Peyer's patch (tissue), 4 donors: ENCODE results near the gene NDRG3. TPM values are rescaled to one million over a fixed set of nuclear protein-coding genes. Genes with fewer than 3 reads are reported as not detected.
"Not testable (repeated sequence)": the region's sequence is repeated elsewhere in the genome, so short reads cannot be mapped to it uniquely, and the experiment has no call there.

Experiments
- DNase-seq, 3 donors: peaks; one replicate each; pipeline ENCODE4 v3.0.0-alpha.2; 2017 to 2019
- H3K27ac ChIP-seq, 4 donors: fragments of 200-600 bp; sonication (generic); one replicate each; pipeline ENCODE4 v1.5.1; 2016 to 2019
- H3K27me3 ChIP-seq, 2 donors: fragments of 200-600 bp; sonication (generic); one replicate each; pipeline ENCODE4 v1.5.1; 2019
- H3K36me3 ChIP-seq, 3 donors: fragments of 200-600 bp; sonication (generic); one replicate each; pipeline ENCODE4 v1.5.1; 2016 to 2019
- H3K4me1 ChIP-seq, 4 donors: fragments of 200-600 bp; sonication (generic); one replicate each; pipeline ENCODE4 v1.5.1; 2016 to 2019
- H3K4me3 ChIP-seq, 4 donors: fragments of 200-600 bp; sonication (generic); 1 replicate in 3 of 4; 2 replicates in 1 of 4; pipeline ENCODE4 v1.5.1; 2016 to 2019; ENCODE audit warnings: mild to moderate bottlenecking in 1 of 4
- H3K9me3 ChIP-seq, 4 donors: fragments of 200-600 bp; sonication (generic); one replicate each; pipeline ENCODE4 v1.5.1; 2016 to 2019; ENCODE audit warnings: mild to moderate bottlenecking in 1 of 4
- POLR2A ChIP-seq, 2 donors: fragments of 450-650 bp; IDR thresholded peaks; one replicate each; pipeline ENCODE4 v1.5.1; 2017; ENCODE audit warnings: antibody characterized with exemption in 2 of 2, mild to moderate bottlenecking in 2 of 2, moderate library complexity in 2 of 2
- total RNA-seq, 4 donors: library from RNA; depleted of rRNA; stranded (reverse); fragments of >200 nt; gene quantifications; one replicate each; pipeline ENCODE4 v1.1.0, GENCODE V29; 2016
- TF ChIP-seq, protein P1 (sequence below), 6 experiments: fragments of 450-650 bp in 4 of 6; fragments of 200-600 bp in 2 of 6; sonication (generic) in 1 of 6; IDR thresholded peaks; one replicate each; pipeline ENCODE4 v1.5.1; 2017 to 2019; ENCODE audit warnings: antibody characterized with exemption in 6 of 6, mild to moderate bottlenecking in 3 of 6, moderate library complexity in 1 of 6

Gene NDRG3
- total RNA-seq, 4 donors from 2014 or later: 12.6 to 28.4 (median 22.6) TPM

DNA sequence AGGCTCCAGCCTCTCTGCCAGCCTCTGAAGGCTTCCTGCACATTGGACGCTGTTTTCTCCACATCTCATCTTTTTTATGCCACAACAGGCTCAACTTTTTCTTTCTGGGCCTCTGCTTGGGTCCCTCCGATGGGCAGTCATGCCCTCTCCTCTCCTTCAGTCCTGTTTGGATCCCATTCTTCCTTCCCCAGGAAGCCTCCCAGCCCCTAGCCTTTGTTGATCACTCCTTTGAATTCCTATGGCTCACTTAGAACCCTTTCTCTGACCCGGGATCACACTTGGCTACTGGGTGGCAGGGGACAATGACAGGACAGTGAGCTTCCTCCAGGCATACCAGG lies 104.4 kb downstream of the NDRG3 start:
- Histone ChIP-seq H3K4me1 (peaks cover 0 to 11% (median 0%) of the 10 kb centered on the region in 4 donors), H3K9me3 (no peaks in the 10 kb centered on the region), H3K27ac (no peak overlapping the region), H3K4me3 (no peak overlapping the region), H3K36me3 (no peaks in the 10 kb centered on the region), H3K27me3 (no peaks in the 10 kb centered on the region)
- no peak for DNase-seq
- no peak for TF ChIP-seq POLR2A (IDR thresholded peaks at IDR 0.05)
- TF ChIP-seq, protein P1, sequence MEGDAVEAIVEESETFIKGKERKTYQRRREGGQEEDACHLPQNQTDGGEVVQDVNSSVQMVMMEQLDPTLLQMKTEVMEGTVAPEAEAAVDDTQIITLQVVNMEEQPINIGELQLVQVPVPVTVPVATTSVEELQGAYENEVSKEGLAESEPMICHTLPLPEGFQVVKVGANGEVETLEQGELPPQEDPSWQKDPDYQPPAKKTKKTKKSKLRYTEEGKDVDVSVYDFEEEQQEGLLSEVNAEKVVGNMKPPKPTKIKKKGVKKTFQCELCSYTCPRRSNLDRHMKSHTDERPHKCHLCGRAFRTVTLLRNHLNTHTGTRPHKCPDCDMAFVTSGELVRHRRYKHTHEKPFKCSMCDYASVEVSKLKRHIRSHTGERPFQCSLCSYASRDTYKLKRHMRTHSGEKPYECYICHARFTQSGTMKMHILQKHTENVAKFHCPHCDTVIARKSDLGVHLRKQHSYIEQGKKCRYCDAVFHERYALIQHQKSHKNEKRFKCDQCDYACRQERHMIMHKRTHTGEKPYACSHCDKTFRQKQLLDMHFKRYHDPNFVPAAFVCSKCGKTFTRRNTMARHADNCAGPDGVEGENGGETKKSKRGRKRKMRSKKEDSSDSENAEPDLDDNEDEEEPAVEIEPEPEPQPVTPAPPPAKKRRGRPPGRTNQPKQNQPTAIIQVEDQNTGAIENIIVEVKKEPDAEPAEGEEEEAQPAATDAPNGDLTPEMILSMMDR (IDR thresholded peaks at IDR 0.05): no peak

DNA sequence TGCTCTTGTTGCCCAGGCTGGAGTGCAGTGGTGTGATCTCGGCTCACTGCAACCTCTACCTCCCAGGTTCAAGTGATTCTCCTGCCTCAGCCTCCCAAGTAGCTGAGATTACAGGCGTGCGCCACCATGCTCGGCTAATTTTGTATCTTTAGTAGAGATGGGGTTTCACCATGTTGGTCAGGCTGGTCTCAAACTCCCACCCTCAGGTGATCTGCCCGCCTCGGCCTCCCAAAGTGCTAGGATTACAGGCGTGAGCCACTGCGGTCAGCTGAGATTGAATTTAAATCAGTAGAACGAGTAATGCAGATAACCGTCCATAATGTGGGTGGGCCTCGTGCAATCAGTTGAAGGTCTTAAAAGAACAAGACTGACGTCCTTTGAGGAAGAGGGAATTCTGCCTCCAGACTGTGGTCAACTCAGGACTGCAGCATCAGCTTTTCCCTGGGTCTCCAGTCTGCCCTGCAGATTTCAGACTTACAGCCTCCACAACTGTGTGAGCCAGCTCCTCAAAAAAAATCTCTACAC lies 107.0 kb downstream of the NDRG3 start:
- DNase-seq, H3K9me3 ChIP-seq, H3K27ac ChIP-seq, H3K36me3 ChIP-seq, H3K27me3 ChIP-seq, H3K4me1 ChIP-seq, H3K4me3 ChIP-seq: not testable (repeated sequence)

DNA sequence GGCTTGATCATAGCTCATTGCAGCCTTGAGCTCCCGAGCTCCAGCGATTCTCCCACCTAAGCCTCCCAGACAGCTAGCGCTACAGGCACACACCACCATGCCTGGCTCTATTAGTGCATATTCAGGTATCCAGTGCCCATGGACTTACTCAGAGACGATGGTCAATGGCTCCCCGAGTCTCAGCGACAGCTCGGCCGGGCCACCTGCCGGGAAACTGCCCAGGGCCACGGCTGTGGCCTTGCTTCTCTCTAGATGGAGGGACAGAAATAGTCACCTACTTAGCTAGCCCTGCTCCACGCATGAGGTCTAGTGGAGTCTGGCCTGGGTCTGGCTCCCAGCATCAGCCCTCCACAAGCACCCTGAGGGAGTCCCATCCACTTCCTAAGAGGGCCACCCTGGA lies 111.5 kb downstream of the NDRG3 start:
- no peak for TF ChIP-seq POLR2A (IDR thresholded peaks at IDR 0.05)
- TF ChIP-seq, protein P1 (IDR thresholded peaks at IDR 0.05): no peak
- Histone ChIP-seq H3K27ac (no peak overlapping the region), H3K4me3 (no peak overlapping the region), H3K4me1 (peaks cover 0 to 4% (median 2%) of the 10 kb centered on the region in 4 donors), H3K9me3 (no peaks in the 10 kb centered on the region), H3K36me3 (no peaks in the 10 kb centered on the region), H3K27me3 (no peaks in the 10 kb centered on the region)
- no peak for DNase-seq

DNA sequence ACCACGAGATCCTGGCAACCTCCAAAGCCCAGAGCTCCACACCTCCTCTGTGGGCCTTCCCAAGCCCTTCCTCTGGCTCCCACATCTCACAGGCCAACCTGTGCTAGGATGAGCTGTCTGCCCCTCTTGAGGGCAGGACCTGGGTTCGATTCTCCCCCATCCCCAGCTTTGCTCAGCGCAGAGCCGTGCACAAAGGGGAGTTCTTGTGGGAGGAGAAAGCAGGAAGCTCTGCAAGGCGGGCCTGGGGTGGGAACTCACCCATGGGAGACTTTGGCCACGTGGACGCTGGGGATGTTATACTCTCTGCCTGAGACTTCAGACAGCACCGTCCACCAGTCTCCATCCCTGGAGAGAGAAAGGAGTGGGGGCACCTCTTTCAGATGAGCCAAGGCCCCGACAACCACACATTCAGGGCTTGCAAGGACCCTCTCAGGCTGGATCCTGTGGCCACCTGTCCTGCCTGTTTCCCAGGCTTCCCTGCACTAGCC lies 112.6 kb downstream of the NDRG3 start:
- no peaks in the 10 kb centered on the region for H3K9me3 ChIP-seq
- TF ChIP-seq POLR2A (IDR thresholded peaks at IDR 0.05): no peak
- TF ChIP-seq, protein P1 (IDR thresholded peaks at IDR 0.05): no peak
- no peak for DNase-seq
- H3K27me3 ChIP-seq: no peaks in the 10 kb centered on the region
- H3K36me3 ChIP-seq: no peaks in the 10 kb centered on the region
- H3K27ac ChIP-seq: no peak overlapping the region
- H3K4me3 ChIP-seq: no peak overlapping the region
- peaks cover 0 to 7% (median 2%) of the 10 kb centered on the region in 4 donors for H3K4me1 ChIP-seq

DNA sequence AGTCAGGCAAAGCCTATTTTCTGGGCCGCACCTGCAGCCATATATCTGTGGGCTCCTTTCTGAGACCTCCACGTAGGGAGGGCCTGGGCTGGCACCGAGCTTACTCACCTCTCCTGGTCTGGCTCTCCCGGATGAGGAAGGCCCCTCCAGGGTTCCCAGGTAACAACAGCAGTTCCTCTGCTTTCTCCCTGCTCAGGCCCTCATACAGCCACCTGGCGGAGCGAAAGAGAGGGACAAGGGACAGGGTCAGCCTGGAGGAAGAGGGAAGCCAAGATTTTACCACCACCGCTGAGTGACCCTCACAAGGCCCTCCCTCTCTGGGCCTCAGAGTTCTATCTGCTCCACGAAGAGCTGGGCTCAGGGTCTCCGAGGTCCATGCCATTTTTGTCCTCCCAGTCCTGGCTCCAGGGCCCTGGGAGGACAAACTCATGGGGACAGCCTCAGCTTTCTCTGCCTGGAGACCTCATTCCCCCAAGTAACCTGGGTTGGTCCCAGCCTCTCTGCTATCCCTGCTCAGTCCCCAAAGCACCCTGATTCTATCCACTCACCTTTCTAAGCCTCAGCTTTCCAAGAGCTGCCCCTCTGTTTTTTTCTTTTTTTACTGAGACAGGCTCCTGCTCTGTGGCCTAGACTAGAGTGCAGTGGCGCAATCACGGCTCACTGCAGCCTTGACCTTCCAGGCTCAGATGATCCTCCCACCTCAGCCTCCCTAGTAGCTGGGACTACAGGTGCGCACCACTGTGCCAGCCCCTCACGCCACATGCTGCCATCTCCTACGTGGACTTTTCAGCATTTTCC lies 113.2 kb downstream of the NDRG3 start:
- H3K4me3 ChIP-seq: no peak overlapping the region
- H3K27ac ChIP-seq: no peak overlapping the region
- peaks cover 0 to 7% (median 2%) of the 10 kb centered on the region in 4 donors for H3K4me1 ChIP-seq
- H3K36me3 ChIP-seq: no peaks in the 10 kb centered on the region
- H3K9me3 ChIP-seq: no peaks in the 10 kb centered on the region
- H3K27me3 ChIP-seq: no peaks in the 10 kb centered on the region
- TF ChIP-seq POLR2A (IDR thresholded peaks at IDR 0.05): no peak
- TF ChIP-seq, protein P1 (IDR thresholded peaks at IDR 0.05): no peak
- DNase-seq: no peak

DNA sequence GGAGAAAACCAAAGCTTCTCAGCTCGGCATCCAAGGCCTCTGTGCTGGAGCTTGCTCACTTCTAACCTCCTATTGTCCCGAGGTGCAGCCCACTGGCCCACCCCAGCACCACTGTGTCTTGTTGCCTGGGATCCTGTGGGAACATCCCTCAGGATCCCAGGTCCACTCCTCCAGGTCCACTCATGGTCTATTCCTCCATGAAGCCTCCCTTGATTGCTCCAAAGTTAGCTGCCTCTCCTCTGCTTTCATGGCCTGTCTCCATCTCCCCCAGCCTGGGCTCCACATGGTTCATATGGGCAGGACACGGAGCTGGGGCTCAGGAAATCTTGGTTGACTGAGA lies 113.8 kb downstream of the NDRG3 start:
- Histone ChIP-seq H3K4me1 (peaks cover 0 to 7% (median 2%) of the 10 kb centered on the region in 4 donors), H3K36me3 (no peaks in the 10 kb centered on the region), H3K27me3 (no peaks in the 10 kb centered on the region), H3K27ac (no peak overlapping the region), H3K4me3 (no peak overlapping the region), H3K9me3 (no peaks in the 10 kb centered on the region)
- no peak for DNase-seq
- TF ChIP-seq, protein P1 (IDR thresholded peaks at IDR 0.05): no peak
- TF ChIP-seq POLR2A (IDR thresholded peaks at IDR 0.05): no peak
